IPS-NIHi7 (cell line): ENCODE data around the gene GNAS-AS1.

Experiments
- DNase-seq: peaks from one replicate; pipeline ENCODE4 v3.0.0; 2012; ENCODE audit warnings: mixed read lengths; ENCODE audit errors: extremely low spot score

GNAS-AS1 gene

GRCh38 chr20:58850693-58851174, at the start of gene GNAS-AS1:
GNAS-AS1 (minus strand) TSS chr20:58850902.
- peak; percentile 89 for DNase-seq

DNA sequence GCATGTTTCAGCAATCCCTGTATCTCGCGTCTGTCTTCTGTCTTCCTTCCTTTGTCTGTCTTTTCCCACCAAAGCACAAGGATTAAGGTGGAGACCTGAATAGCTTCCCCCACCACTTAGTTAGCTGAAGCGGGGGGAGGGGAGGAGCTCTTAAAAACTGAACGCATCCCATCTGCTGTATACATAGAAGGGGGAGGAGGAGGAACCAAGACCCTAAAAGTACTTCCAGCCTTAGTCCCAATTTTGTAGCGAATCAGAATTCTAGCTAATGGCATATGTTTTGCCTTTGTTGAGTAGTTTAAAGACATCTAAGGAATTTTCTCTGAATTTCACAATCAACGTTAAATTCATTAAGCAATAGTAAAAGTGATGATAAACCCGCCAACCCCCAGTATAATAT, 49.7 kb upstream of the GNAS-AS1 start:
- no peak for DNase-seq

GRCh38 chr20:58899512-58899911, 48.8 kb upstream of the GNAS-AS1 start:
- DNase-seq: no peak

- no peak for DNase-seq
Measured at GRCh38 chr20:58898629-58899408, 48.1 kb upstream of the GNAS-AS1 start.

DNA sequence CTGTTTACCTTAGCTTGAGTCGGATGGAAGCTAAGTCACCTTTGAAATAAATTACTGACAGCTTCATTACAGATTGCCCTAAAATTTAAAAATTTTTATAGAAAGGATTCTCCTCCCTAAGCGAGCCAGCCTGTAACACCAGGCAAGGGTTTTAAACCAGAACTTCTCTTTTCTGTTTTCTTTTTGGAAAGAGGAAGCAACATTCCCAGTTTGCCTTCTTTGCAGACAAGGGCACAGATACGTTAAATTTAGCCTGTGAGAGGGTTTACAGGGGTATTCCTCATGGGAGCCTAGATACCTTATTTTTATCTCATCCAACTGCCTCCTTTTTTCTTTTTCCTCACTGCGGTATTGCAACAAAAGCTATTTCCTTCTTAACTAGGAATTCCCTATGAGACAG, 46.8 kb upstream of the GNAS-AS1 start:
- DNase-seq: no peak

GRCh38 chr20:58896820-58897219, 46.1 kb upstream of the GNAS-AS1 start:
- DNase-seq: no peak

- DNase-seq: no peak
Measured at GRCh38 chr20:58895448-58896180, 44.9 kb upstream of the GNAS-AS1 start.

- no peak for DNase-seq
Measured at GRCh38 chr20:58894652-58895447, 44.1 kb upstream of the GNAS-AS1 start.

DNA sequence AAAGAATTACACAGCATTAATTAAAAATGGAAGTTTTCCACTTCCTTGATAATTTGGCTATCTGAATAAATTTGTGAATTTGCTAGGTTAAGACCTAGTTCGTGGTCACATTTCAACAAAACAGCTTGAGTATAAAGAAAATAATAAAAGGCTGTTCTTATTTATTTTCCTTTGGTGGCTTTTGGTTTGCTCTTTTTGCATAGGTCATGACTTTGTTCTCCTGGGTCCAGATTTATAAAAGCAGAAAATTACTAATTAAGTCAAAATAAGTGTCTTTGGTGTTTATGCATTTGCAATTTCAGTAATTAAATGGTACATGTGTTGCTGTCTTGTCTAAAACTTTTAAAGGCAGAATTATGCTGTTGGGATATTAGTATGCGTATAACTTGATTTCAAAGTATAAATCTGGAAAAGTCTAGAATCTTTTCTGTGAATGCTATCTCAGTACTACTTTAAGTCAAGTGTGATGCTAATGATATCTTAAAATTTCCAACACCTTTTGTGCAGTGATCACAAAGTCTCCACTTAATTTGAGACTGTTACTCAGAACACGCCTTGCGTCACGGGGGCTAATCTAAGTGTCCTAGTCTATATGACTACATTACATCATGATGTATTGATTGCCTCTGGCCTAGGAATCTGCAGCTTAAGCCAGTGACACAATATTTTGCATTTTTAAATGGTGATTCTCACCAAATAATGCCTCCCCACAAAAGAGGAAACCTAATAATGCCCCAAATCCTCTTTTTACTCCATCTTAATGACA, 42.8 kb upstream of the GNAS-AS1 start:
- no peak for DNase-seq

- no peak for DNase-seq
Measured at GRCh38 chr20:58892932-58893224, 42.2 kb upstream of the GNAS-AS1 start.

DNA sequence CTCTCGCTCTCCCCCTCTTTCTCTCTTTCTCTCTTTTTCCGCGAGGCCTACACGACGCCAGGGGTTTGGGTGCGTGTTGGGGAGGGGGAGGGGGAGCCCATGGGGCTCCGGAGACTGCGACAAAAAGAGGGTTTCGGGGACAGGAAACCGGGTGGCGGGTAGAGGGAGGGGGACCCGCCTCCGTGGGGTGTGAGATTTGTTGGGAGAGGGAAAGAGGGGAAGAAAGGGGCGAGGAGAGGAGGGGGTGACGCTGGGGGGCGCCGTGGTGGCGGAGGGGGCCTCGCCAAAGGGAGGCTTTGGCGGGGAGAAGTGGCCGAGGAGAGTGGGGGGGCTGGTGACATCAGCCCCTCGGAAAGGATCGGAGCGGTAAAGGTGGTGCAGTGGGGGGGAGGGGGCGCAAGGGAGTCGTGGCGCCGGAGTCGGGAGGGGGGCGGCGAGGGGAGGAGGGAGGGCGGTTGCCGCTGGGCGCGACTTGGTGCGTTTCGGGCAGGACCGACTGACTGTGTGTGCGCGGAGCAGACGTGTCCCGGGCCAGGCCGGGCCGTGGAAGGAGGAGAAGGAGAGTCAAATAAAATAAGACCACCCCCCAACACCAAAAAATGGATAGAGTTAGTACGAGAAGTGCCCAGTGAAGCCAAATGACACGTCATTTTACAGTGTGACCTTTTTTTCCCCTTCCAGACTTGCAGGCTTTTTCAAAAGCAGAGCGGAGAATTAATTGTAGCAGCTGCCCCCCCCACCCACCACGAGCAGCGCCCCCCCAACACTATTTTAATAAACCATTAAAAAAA, 41.6 kb upstream of the GNAS-AS1 start:
- peak; percentile 73 for DNase-seq

- no peak for DNase-seq
Measured at GRCh38 chr20:58891718-58892140, 41.0 kb upstream of the GNAS-AS1 start.

DNA sequence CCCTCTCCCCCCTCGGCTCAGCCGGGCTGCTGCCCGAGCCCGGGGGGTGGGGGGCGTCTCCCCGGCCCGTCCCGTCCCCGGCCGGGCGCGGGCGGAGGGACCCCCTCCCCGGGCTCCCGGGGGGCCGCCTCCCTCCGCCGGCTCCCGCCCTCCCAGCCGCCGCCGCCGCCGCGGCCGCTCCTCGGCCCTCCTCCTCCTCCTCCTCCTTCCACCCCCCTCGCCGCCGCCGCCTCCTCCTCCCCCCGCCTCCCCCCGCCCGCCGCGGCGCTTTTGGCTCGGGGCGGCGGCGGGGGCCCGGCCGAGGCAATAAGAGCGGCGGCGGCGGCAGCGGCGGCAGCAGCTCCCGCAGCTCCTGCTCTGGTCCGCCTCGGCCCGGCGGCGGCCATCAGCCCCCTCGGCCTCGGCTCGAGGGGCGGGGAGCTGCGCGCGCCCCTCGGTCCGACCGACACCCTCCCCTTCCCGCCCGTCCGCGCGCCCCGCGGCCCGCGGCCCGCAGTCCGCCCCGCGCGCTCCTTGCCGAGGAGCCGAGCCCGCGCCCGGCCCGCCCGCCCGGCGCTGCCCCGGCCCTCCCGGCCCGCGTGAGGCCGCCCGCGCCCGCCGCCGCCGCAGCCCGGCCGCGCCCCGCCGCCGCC, 40.5 kb upstream of the GNAS-AS1 start:
- DNase-seq: peak; percentile 73

DNA sequence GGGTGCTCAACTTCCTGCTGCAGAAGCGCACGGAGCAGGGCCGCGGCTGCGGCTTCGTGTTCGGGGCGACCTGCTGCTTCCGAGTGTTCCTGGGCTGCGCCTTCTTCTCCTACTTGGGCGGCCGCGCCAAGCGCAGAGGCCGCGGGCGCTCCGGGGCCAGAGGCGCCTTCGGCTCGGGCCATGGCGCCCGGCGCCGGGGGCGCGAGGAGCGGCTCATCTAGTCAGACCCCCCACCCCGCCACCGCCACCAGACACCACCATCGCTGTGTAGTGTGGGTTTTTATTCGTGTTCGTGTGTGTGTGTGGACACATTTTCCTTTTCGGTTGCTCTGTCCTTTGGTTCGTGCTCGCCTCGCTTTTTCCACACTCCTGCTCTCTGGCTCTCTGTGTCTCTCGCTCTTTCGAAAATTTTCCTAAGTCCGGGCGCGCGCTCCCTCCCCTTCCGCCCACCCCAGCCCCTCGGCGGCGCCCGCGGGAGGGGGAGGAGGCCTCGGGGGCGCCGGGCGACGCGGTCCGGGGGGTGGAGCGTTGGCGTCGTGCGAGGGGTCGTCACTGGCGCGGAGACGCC, 39.9 kb upstream of the GNAS-AS1 start:
- DNase-seq: no peak

DNA sequence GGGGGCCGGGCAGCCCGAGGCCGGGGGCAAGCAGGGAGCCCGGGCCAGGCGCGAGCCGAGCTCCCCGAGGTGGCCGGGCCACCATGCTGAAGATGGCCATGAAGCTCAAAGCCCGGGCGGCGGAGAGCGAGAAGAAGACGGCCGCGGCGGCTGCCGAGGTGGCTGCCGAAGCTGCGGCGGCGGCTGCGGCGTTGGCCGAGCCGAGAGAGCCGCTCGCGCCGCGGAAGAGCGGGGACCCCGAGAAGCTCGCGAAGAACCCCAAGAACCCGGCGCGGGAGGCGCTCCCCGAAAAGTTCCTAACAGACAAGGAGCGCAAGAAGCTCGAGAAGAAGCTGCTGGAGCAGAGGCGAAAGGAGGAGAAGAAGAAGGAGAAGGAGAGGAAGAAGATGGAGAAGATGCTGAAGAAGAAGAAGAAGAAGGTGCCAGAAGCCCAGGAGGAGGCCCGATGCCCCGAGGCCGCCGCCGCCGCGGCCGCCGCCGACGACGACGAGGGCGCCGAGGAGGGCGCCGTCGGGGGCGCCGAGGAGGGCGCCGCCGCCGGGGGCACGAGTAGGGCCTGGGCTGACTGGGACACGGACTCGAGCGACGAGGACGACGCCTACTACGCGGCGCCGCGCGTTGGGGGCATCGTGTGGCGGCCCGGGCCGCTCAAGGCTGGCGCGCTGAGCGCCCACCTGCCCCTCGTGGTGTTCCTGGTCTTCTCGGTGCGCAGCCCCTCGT, 39.3 kb upstream of the GNAS-AS1 start:
- no peak for DNase-seq

DNA sequence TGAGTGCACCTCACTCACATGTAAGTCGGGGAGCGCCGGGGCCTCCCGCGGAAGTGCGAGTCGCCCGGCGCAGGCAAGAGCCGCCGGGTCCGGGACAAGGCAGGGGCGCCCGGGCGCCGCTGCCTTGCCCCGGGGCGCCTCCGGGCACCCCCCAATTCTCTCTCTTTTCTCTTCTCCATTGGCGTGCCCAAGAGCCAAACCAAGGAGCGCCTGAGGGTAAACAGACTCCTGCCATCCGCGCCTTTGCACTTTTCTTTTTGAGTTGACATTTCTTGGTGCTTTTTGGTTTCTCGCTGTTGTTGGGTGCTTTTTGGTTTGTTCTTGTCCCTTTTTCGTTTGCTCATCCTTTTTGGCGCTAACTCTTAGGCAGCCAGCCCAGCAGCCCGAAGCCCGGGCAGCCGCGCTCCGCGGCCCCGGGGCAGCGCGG, 38.6 kb upstream of the GNAS-AS1 start:
- no peak for DNase-seq

- peak; percentile 81 for DNase-seq
Measured at GRCh38 chr20:58888521-58889333, 38.0 kb upstream of the GNAS-AS1 start.

- no peak for DNase-seq
Measured at GRCh38 chr20:58888103-58888502, 37.4 kb upstream of the GNAS-AS1 start.
